Esophagus squamous epithelium (tissue), 5 donors: ENCODE data around the gene TMEM44. TPM values are rescaled to one million over a fixed set of nuclear protein-coding genes. Genes with fewer than 3 reads are reported as not detected.

Experiments
- DNase-seq: peaks from one replicate; lab custom pipeline; 2025; lab: John Stamatoyannopoulos, UW
- H3K27ac ChIP-seq, 4 donors: fragments of 200-600 bp; sonication (generic); one replicate each; pipeline ENCODE4 v1.5.1; 2016 to 2019; ENCODE audit warnings: mild to moderate bottlenecking in 1 of 4
- H3K27me3 ChIP-seq, 4 donors: fragments of 200-600 bp; sonication (generic); 1 replicate in 3 of 4; 2 replicates in 1 of 4; pipeline versions ENCODE4 v1.5.1 to v1.6.0; 2017 to 2021; ENCODE audit warnings: antibody characterized with exemption in 1 of 4
- H3K36me3 ChIP-seq, 3 donors: fragments of 200-600 bp; sonication (generic); one replicate each; pipeline ENCODE4 v1.5.1; 2016 to 2019
- H3K4me1 ChIP-seq, 3 donors: fragments of 200-600 bp; sonication (generic); one replicate each; pipeline ENCODE4 v1.5.1; 2017 to 2019
- H3K4me3 ChIP-seq, 4 donors: fragments of 200-600 bp; sonication (generic); 1 replicate in 3 of 4; 2 replicates in 1 of 4; pipeline ENCODE4 v1.5.1; 2016 to 2019; ENCODE audit warnings: mild to moderate bottlenecking in 2 of 4, moderate library complexity in 1 of 4
- H3K9me3 ChIP-seq, 3 donors: fragments of 200-600 bp; sonication (generic); one replicate each; pipeline ENCODE4 v1.5.1; 2016 to 2019
- POLR2A ChIP-seq, 4 donors: fragments of 450-650 bp; IDR thresholded peaks; one replicate each; pipeline ENCODE4 v1.6.1; 2017; ENCODE audit warnings: antibody characterized with exemption in 4 of 4, mild to moderate bottlenecking in 4 of 4, moderate library complexity in 3 of 4
- WGBS, 2 donors: methylation state at CpG; one replicate each; pipeline ENCODE4 v1.1.5; 2018; 5-methylcytosine and 5-hydroxymethylcytosine counted together
- intact Hi-C: fragments of 100-400 bp; cut with DNase I; formaldehyde crosslinking; loops from one replicate; pipeline ENCODE4 v1.15.0; 2022
- total RNA-seq, 4 donors: library from RNA; depleted of rRNA; stranded (reverse); fragments of >200 nt; gene quantifications; one replicate each; pipeline ENCODE4 v1.1.0, GENCODE V29; 2016
- TF ChIP-seq, protein P1 (sequence below), 6 experiments: fragments of 450-650 bp in 4 of 6; fragments of 200-600 bp in 2 of 6; sonication (generic) in 2 of 6; IDR thresholded peaks; one replicate each; pipeline ENCODE4 v1.5.1; 2016 to 2019; ENCODE audit warnings: antibody characterized with exemption in 6 of 6, mild to moderate bottlenecking in 4 of 6, moderate library complexity in 4 of 6
- donor health status: DM: yes; HTN: yes; CAD: no.

Gene TMEM44
- total RNA-seq, 4 donors from 2014 or later, result 4.7 to 11.9 (median 7.6) TPM

DNA sequence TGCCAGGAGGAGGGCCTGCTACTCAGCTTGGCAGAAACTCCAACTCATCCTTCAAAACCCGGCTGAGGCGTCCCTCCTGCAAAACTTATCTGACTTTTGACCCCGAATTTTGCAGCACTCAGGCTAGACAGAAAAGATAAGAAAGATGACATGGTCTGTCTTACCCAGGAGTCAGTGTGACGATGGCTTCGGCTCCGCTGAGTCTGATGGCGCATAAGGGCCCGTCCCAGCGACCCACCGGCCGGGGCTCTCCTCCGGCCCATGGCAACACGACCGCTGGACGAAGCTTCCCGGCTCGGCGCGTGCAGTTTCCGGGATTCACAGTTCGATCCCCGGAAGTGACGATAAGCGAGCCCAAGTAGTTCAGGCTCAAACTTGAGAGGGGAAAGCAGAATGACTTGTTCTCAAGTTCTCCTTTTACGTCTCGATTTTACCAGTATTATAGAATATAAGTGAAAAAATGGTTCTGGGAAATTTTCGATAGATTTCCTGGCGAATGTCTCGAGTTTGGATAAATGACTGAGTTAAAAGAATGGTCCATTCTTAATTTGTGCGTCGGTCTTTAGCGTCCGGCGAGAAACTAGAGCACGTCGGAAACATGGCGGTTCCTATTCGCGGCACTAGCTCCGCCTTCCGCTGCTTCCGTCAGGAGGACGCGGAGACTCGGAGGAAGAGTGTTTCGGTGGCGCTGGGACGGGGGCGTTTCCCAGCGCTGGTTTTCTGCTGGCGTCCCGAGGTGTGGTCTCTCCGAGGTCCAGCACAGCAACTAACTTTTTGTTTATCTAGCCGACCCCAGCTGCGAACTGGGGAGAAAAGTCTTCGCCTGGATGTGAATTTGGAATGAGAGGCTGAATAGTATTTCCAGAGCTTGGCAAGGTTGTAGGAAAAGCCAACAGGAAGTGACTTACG lies 38.9 kb upstream of the TMEM44 start, which contains the start of gene LSG1:
LSG1 (minus strand) TSS at position 292 of the 909 bp plus-strand sequence; CDS start at position 263, 29 bp downstream.
- TF ChIP-seq, protein P1, sequence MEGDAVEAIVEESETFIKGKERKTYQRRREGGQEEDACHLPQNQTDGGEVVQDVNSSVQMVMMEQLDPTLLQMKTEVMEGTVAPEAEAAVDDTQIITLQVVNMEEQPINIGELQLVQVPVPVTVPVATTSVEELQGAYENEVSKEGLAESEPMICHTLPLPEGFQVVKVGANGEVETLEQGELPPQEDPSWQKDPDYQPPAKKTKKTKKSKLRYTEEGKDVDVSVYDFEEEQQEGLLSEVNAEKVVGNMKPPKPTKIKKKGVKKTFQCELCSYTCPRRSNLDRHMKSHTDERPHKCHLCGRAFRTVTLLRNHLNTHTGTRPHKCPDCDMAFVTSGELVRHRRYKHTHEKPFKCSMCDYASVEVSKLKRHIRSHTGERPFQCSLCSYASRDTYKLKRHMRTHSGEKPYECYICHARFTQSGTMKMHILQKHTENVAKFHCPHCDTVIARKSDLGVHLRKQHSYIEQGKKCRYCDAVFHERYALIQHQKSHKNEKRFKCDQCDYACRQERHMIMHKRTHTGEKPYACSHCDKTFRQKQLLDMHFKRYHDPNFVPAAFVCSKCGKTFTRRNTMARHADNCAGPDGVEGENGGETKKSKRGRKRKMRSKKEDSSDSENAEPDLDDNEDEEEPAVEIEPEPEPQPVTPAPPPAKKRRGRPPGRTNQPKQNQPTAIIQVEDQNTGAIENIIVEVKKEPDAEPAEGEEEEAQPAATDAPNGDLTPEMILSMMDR (IDR thresholded peaks at IDR 0.05), result peak in 3 of 6 experiments; percentile 3 to 47 (median 5)
- peak in 3 of 4 donors; percentile 29 to 41 (median 30) for TF ChIP-seq POLR2A (IDR thresholded peaks at IDR 0.05)
- no peaks in the 10 kb centered on the region for H3K9me3 ChIP-seq
- WGBS, 2 donors, result 0 to 1% methylated on average over 48 to 55 of the region's 57 CpGs
- H3K36me3 ChIP-seq, result peaks cover 0 to 23% (median 0%) of the 10 kb centered on the region in 3 donors
- H3K27ac ChIP-seq, result peak within 1 kb of the TSS; percentile 75 to 94 (median 91)
- DNase-seq, result peak; percentile 63
- no peaks in the 10 kb centered on the region for H3K27me3 ChIP-seq
- intact Hi-C loops, result no loop called here
- peak within 1 kb of the TSS; percentile 72 to 83 (median 79) for H3K4me3 ChIP-seq
- H3K4me1 ChIP-seq, result peaks cover 0 to 36% (median 19%) of the 10 kb centered on the region in 3 donors

DNA sequence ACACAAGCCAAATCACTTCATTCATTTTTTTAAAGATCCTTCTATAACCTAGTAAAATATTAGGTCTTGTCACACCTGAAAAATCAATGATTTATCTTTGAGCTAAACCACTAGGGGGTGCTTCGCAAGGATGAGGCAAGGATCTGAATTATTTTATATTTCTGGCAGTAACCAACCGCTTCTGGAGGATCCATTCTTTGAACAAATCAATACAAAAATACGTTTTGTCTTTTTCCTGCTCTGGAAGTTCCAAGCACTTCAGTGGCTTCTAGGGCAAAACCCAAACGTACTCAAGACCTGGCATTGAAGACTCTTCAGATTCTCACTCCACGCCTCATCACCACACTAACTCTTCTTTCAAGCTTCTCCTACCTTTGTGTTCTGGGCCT lies 38.3 kb upstream of the TMEM44 start:
- DNase-seq, result no peak
- WGBS, 2 donors, result 0% methylated on average over 5 of the region's 5 CpGs
- intact Hi-C loops, result no loop called here
- Histone ChIP-seq H3K4me1 (peaks cover 0 to 36% (median 19%) of the 10 kb centered on the region in 3 donors), H3K27me3 (no peaks in the 10 kb centered on the region), H3K27ac (peak overlapping the region; percentile 75 to 94 (median 91)), H3K9me3 (no peaks in the 10 kb centered on the region), H3K4me3 (peak overlapping the region; percentile 72 to 83 (median 79)), H3K36me3 (peaks cover 0 to 29% (median 0%) of the 10 kb centered on the region in 3 donors)
- TF ChIP-seq, protein P1 (IDR thresholded peaks at IDR 0.05), result peak; percentile 18 to 77 (median 54)
- TF ChIP-seq POLR2A (IDR thresholded peaks at IDR 0.05), result no peak

DNA sequence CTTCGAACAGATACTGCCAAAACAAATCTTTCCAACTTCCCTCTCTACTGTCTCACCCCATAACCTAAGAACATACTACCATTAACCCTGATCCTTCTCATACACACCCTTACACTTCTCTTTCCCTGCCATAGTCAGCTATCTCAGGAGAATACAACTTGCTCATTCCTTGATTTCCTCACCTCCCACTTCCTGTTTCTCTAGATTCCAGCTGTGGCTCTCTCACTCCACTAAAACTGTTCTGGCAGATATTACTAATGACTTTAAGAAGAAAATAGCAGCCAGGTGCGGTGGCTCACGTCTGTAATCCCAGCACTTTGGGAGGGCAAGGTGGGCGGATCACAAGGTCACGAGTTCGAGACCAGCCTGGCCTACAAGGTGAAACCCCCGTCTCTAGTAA lies 34.1 kb upstream of the TMEM44 start:
- 67 to 92% methylated on average over 5 to 7 of the region's 7 CpGs for WGBS, 2 donors
- H3K36me3 ChIP-seq, result peaks cover 0 to 68% (median 0%) of the 10 kb centered on the region in 3 donors
- no peak for DNase-seq

DNA sequence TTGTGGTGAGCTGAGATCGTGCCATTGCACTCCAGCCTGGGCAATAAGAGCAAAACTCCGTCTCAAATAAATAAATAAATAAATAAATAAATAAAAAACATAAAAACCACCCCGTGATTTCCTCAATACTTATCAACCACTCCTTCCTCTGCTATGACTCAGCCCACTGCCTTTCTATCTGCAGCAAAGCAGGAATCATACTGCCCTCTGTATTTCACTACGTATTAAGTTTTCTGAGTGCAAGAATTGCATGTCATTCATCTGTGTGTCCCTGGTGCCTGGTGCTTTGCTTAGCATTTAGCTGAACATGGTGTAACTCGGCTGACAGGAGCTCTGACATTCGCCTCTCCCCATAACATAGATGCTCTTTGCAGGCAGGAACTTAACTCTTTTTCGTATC lies 31.6 kb upstream of the TMEM44 start:
- Histone ChIP-seq H3K27me3 (no peaks in the 10 kb centered on the region), H3K27ac (no peak overlapping the region), H3K4me3 (no peak overlapping the region), H3K4me1 (peaks cover 0 to 1% (median 0%) of the 10 kb centered on the region in 3 donors), H3K36me3 (peaks cover 0 to 89% (median 0%) of the 10 kb centered on the region in 3 donors), H3K9me3 (no peaks in the 10 kb centered on the region)
- DNase-seq, result no peak
- intact Hi-C loops, result no loop called here
- 79 to 91% methylated on average over 7 of the region's 7 CpGs for WGBS, 2 donors
- no peak for TF ChIP-seq POLR2A (IDR thresholded peaks at IDR 0.05)
- TF ChIP-seq, protein P1 (IDR thresholded peaks at IDR 0.05), result no peak

More for the DNA sequence above, 34.1 kb upstream of the TMEM44 start:
- no peak overlapping the region for H3K4me3 ChIP-seq
- intact Hi-C loops, result no loop called here
- no peaks in the 10 kb centered on the region for H3K27me3 ChIP-seq
- H3K27ac ChIP-seq, result no peak overlapping the region
- H3K9me3 ChIP-seq, result no peaks in the 10 kb centered on the region
- TF ChIP-seq, protein P1 (IDR thresholded peaks at IDR 0.05), result no peak
- TF ChIP-seq POLR2A (IDR thresholded peaks at IDR 0.05), result no peak
- peaks cover 0 to 20% (median 9%) of the 10 kb centered on the region in 3 donors for H3K4me1 ChIP-seq

GRCh38 chr3:194661946-194662345 lies 28.7 kb upstream of the TMEM44 start:
- Histone ChIP-seq H3K4me1 (peaks cover 0 to 7% (median 0%) of the 10 kb centered on the region in 3 donors), H3K9me3 (no peaks in the 10 kb centered on the region), H3K36me3 (peaks cover 0 to 96% (median 0%) of the 10 kb centered on the region in 3 donors), H3K27me3 (no peaks in the 10 kb centered on the region), H3K27ac (peak overlapping the region in 3 of 4 donors; percentile 25 to 34 (median 26)), H3K4me3 (no peak overlapping the region)
- TF ChIP-seq POLR2A (IDR thresholded peaks at IDR 0.05), result no peak
- TF ChIP-seq, protein P1 (IDR thresholded peaks at IDR 0.05), result no peak
- 57 to 78% methylated on average over 4 to 6 of the region's 6 CpGs for WGBS, 2 donors
- intact Hi-C loops, result no loop called here
- DNase-seq, result no peak
